ENCODE measurements around the gene MGA. TPM values are rescaled to one million over a fixed set of nuclear protein-coding genes. Genes with fewer than 3 reads are reported as not detected.

MGA gene
- total RNA-seq, result 19.3 and 67.4 TPM in 2 replicates

GRCh38 chr15:41660235-41661077 is at the start of gene MGA:
Gene MGA (plus strand): TSS chr15:41660405.

GRCh38 chr15:41774062-41774881 is 114.1 kb downstream of the MGA start, which contains the start of gene MAPKBP1:
Gene MAPKBP1 (plus strand): TSS chr15:41774484. CDS start chr15:41775276, 792 bp downstream.

Other genes with a start within 250 kb of the MGA start
- 11.5 and 20.3 TPM in 2 replicates for gene RTF1, start 243.3 kb upstream of the MGA start, total RNA-seq
- 0.16 and 0.57 TPM in 2 replicates for gene ITPKA, start 166.5 kb upstream of the MGA start, total RNA-seq
- gene LTK, start 146.6 kb upstream of the MGA start, total RNA-seq, result under 0.01 and 0.06 TPM in 2 replicates
- gene RPAP1, start 116.1 kb upstream of the MGA start, total RNA-seq, result 13.0 and 24.5 TPM in 2 replicates
- 6.8 and 7.0 TPM in 2 replicates for gene TYRO3, start 101.2 kb upstream of the MGA start, total RNA-seq
- 18.0 and 24.8 TPM in 2 replicates for gene MAPKBP1, start 114.1 kb downstream of the MGA start, total RNA-seq
- gene JMJD7, start 167.7 kb downstream of the MGA start, total RNA-seq, result 0.65 and 3.1 TPM in 2 replicates
- 0.16 and 1.7 TPM in 2 replicates for gene PLA2G4B, start 178.4 kb downstream of the MGA start, total RNA-seq
- 5.2 and 5.3 TPM in 2 replicates for gene SPTBN5, start 233.6 kb downstream of the MGA start, total RNA-seq